ENCODE data around the gene APBB3. TPM values are rescaled to one million over a fixed set of nuclear protein-coding genes. Genes with fewer than 3 reads are reported as not detected.

Gene APBB3
- total and polyA plus RNA-seq, 2 experiments from 2014 or later: 13.1 to 13.8 TPM

GRCh38 chr5:140546851-140547507 is 17.4 kb downstream of the APBB3 start:
- Histone ChIP-seq H3K27ac (peak overlapping the region; percentile 95), H3K27me3 (replicated peaks; ENCODE audit: insufficient read depth) (no peaks in the 10 kb centered on the region), H3K4me2 (ENCODE audit: unreplicated experiment) (peak overlapping the region; percentile 52), H4K20me1 (ENCODE audit: insufficient read depth) (no peaks in the 10 kb centered on the region), H3K4me3 (peak overlapping the region; percentile 73), H3K9ac (peak overlapping the region; percentile 90), H3K79me2 (ENCODE audit: insufficient read depth) (peaks cover 14% of the 10 kb centered on the region), H3F3A (ENCODE audit: insufficient read depth) (peaks cover 49% of the 10 kb centered on the region), H3K9me3 (ENCODE audit: low read depth) (no peaks in the 10 kb centered on the region), H3K9me2 (ENCODE audit: insufficient read depth) (no peaks in the 10 kb centered on the region), H2AFZ (peak overlapping the region; percentile 31), H3K36me3 (ENCODE audit: low read depth) (peaks cover 17% of the 10 kb centered on the region; the same call in 1 of the 2 replicates), H3K4me1 (ENCODE audit: insufficient read depth) (peaks cover 16% of the 10 kb centered on the region)
- 42 to 44% methylated on average over 13 of the region's 13 CpGs for WGBS, 2 experiments (ENCODE audit: low coverage in 1 of 2, low lambda C conversion rate in 2 of 2, missing lambda C conversion rate in 2 of 2)
- in situ Hi-C loops (cut with MboI): no loop called here
- DNase-seq: peak; percentile 32
- TF ChIP-seq EZH2 (IDR thresholded peaks at IDR 0.05; ENCODE audit: insufficient read depth, poor library complexity, severe bottlenecking): no peak
- TF ChIP-seq EZH2phosphoT487 (IDR thresholded peaks at IDR 0.05; ENCODE audit: insufficient read depth, low read depth): no peak

GRCh38 chr5:140545606-140546005 is 18.8 kb downstream of the APBB3 start:
- in situ Hi-C loops (cut with MboI): no loop called here
- H3K9me2 ChIP-seq (ENCODE audit: insufficient read depth): no peaks in the 10 kb centered on the region

GRCh38 chr5:140544986-140545385 is 19.4 kb downstream of the APBB3 start:
- TF ChIP-seq EZH2 (IDR thresholded peaks at IDR 0.05; ENCODE audit: insufficient read depth, poor library complexity, severe bottlenecking): no peak
- no peak for TF ChIP-seq EZH2phosphoT487 (IDR thresholded peaks at IDR 0.05; ENCODE audit: insufficient read depth, low read depth)
- Histone ChIP-seq H3F3A (ENCODE audit: insufficient read depth) (peaks cover 39% of the 10 kb centered on the region), H2AFZ (no peak overlapping the region), H3K4me3 (no peak overlapping the region), H3K27ac (no peak overlapping the region), H3K27me3 (replicated peaks; ENCODE audit: insufficient read depth) (no peaks in the 10 kb centered on the region), H3K36me3 (ENCODE audit: low read depth) (peaks cover 21% of the 10 kb centered on the region), H4K20me1 (ENCODE audit: insufficient read depth) (no peaks in the 10 kb centered on the region), H3K4me1 (ENCODE audit: insufficient read depth) (peaks cover 16% of the 10 kb centered on the region), H3K9ac (no peak overlapping the region), H3K4me2 (ENCODE audit: unreplicated experiment) (no peak overlapping the region), H3K79me2 (ENCODE audit: insufficient read depth) (no peaks in the 10 kb centered on the region), H3K9me2 (ENCODE audit: insufficient read depth) (no peaks in the 10 kb centered on the region), H3K9me3 (ENCODE audit: low read depth) (no peaks in the 10 kb centered on the region)
- DNase-seq: no peak
- in situ Hi-C loops (cut with MboI): no loop called here
- WGBS, 2 experiments (ENCODE audit: low coverage in 1 of 2, low lambda C conversion rate in 2 of 2, missing lambda C conversion rate in 2 of 2): 90 to 96% methylated on average over 7 of the region's 7 CpGs

More at GRCh38 chr5:140545606-140546005, 18.8 kb downstream of the APBB3 start:
- H3K36me3 ChIP-seq (ENCODE audit: low read depth): peaks cover 15% of the 10 kb centered on the region
- H3K4me3 ChIP-seq: no peak overlapping the region
- H3K4me1 ChIP-seq (ENCODE audit: insufficient read depth): peaks cover 16% of the 10 kb centered on the region
- no peaks in the 10 kb centered on the region for H3K9me3 ChIP-seq (ENCODE audit: low read depth)
- TF ChIP-seq EZH2 (IDR thresholded peaks at IDR 0.05; ENCODE audit: insufficient read depth, poor library complexity, severe bottlenecking): no peak
- no peak for TF ChIP-seq EZH2phosphoT487 (IDR thresholded peaks at IDR 0.05; ENCODE audit: insufficient read depth, low read depth)
- 92 to 95% methylated on average over 10 of the region's 10 CpGs for WGBS, 2 experiments (ENCODE audit: low coverage in 1 of 2, low lambda C conversion rate in 2 of 2, missing lambda C conversion rate in 2 of 2)
- H3K4me2 ChIP-seq (ENCODE audit: unreplicated experiment): no peak overlapping the region
- H3K9ac ChIP-seq: no peak overlapping the region
- H2AFZ ChIP-seq: no peak overlapping the region
- no peaks in the 10 kb centered on the region for H3K27me3 ChIP-seq (replicated peaks; ENCODE audit: insufficient read depth)
- H3K79me2 ChIP-seq (ENCODE audit: insufficient read depth): 0 out of 2 replicates have a peak, but pooled peaks cover under 1% of the 10 kb centered on the region
- H3F3A ChIP-seq (ENCODE audit: insufficient read depth): peaks cover 44% of the 10 kb centered on the region
- DNase-seq: no peak
- H3K27ac ChIP-seq: no peak overlapping the region
- no peaks in the 10 kb centered on the region for H4K20me1 ChIP-seq (ENCODE audit: insufficient read depth)

- Histone ChIP-seq H3K4me2 (ENCODE audit: unreplicated experiment) (no peak overlapping the region), H2AFZ (no peak overlapping the region), H4K20me1 (ENCODE audit: insufficient read depth) (no peaks in the 10 kb centered on the region), H3F3A (ENCODE audit: insufficient read depth) (peaks cover 26% of the 10 kb centered on the region), H3K27ac (no peak overlapping the region), H3K4me3 (no peak overlapping the region), H3K27me3 (replicated peaks; ENCODE audit: insufficient read depth) (no peaks in the 10 kb centered on the region), H3K9me2 (ENCODE audit: insufficient read depth) (no peaks in the 10 kb centered on the region), H3K4me1 (ENCODE audit: insufficient read depth) (peaks cover 8% of the 10 kb centered on the region), H3K9ac (no peak overlapping the region), H3K36me3 (ENCODE audit: low read depth) (peaks cover 39% of the 10 kb centered on the region), H3K9me3 (ENCODE audit: low read depth) (no peaks in the 10 kb centered on the region), H3K79me2 (ENCODE audit: insufficient read depth) (no peaks in the 10 kb centered on the region)
- no peak for DNase-seq
- in situ Hi-C loops (cut with MboI): no loop called here
- TF ChIP-seq EZH2phosphoT487 (IDR thresholded peaks at IDR 0.05; ENCODE audit: insufficient read depth, low read depth) (no peak), EZH2 (IDR thresholded peaks at IDR 0.05; ENCODE audit: insufficient read depth, poor library complexity, severe bottlenecking) (no peak)
- 92 to 93% methylated on average over 5 of the region's 5 CpGs for WGBS, 2 experiments (ENCODE audit: low coverage in 1 of 2, low lambda C conversion rate in 2 of 2, missing lambda C conversion rate in 2 of 2)
Measured at GRCh38 chr5:140542972-140543371, 21.4 kb downstream of the APBB3 start.
